Measurements from ENCODE around the gene GRK2. TPM values are rescaled to one million over a fixed set of nuclear protein-coding genes. Genes with fewer than 3 reads are reported as not detected.

GRK2 gene
- total and polyA plus RNA-seq, 12 donors, result 34.2 to 65.0 (median 45.5) TPM

DNA sequence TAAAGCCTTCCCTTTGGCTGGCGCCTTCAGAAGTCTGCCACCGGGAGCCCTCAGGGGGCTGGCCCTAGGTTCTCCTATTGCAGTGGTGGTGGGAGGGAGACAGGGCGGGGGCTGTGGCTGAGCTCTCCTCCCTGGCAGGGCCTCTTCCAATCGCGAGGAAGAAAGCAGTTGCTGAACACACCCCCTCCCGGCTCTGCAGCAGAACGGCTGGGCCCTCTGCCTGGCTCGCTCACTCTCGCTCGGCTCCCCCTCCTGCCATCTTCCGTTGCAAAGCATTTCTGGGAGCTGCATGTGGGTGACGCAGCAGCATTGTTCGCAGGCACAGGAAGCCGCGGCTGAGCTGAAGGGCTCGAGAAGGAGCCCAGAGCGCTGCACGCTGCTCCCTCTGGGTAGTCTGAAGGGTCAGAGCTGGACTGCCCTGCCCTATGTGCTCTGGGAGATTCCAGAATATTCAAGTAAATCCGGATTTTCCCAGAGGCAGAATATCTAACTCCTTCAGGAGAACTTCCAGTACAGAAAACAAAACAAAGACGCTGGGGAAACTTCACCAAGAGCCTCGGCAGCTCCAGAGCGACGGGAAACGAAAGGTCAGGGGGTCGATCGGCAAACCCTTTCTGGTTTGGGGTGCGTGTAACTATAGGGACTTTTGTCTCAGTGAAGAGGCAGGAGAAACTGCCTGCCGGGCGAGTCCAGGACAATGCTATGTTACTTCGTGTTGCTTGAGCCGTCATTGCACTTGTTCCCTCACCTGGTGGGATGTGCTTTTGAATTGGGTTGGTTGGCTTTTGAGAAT is 26.3 kb upstream of the GRK2 start:
- peaks cover 15 to 55% (median 49%) of the 10 kb centered on the region in 9 donors for H3K4me1 ChIP-seq

DNA sequence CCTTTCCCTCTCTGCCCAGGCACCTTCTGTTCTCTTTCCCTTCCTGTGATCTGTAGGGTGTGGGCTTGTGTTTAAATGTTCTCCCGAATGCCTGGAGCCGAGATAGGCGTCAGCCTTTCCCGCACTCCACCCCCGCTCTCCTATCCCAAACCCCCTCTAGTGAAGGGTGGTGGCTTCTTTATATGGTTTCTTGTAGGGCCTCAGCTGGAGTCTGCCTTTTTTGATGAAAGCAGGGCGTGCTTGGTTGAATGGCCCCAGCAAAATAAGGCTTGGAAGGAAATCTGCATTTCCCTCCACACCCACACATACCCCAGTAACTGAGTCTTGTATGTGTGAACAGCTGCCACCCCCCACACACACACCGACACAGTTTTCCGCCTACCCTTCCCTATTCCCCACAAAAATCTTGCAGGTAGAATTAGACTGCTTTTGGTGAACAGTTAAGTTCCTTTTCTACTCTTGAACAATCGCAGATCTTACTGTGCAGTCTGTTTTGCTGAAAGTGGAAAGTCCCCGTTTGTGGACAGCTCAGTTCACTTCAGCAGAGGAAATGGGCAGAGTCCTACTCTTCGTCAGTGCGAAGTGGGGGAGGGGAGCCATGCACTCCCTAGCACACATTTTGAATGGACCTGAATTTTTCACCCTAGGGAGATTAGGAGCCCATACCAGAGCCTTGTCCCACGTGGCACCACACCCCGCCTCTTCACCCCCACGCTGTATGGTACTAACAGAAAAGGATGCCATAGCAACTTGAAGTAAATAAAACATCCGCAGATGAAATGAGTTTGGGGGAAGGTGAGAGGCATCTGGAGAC is 25.5 kb upstream of the GRK2 start:
- TF ChIP-seq, protein P1, sequence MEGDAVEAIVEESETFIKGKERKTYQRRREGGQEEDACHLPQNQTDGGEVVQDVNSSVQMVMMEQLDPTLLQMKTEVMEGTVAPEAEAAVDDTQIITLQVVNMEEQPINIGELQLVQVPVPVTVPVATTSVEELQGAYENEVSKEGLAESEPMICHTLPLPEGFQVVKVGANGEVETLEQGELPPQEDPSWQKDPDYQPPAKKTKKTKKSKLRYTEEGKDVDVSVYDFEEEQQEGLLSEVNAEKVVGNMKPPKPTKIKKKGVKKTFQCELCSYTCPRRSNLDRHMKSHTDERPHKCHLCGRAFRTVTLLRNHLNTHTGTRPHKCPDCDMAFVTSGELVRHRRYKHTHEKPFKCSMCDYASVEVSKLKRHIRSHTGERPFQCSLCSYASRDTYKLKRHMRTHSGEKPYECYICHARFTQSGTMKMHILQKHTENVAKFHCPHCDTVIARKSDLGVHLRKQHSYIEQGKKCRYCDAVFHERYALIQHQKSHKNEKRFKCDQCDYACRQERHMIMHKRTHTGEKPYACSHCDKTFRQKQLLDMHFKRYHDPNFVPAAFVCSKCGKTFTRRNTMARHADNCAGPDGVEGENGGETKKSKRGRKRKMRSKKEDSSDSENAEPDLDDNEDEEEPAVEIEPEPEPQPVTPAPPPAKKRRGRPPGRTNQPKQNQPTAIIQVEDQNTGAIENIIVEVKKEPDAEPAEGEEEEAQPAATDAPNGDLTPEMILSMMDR (IDR thresholded peaks at IDR 0.05), result no peak
- ATAC-seq (peak; percentile 15 to 63 (median 42)), DNase-seq (peak; percentile 42 to 71)
- H3K4me3 ChIP-seq, result peak overlapping the region; percentile 57 to 85 (median 69)
- no peaks in the 10 kb centered on the region for H3K9me3 ChIP-seq
- intact Hi-C loops (cut with DNase I), result no loop called here
- no peaks in the 10 kb centered on the region for H3K27me3 ChIP-seq
- H3K4me1 ChIP-seq, result peaks cover 15 to 55% (median 49%) of the 10 kb centered on the region in 9 donors
- 1% methylated on average over 16 of the region's 16 CpGs for WGBS, 2 donors
- H3K27ac ChIP-seq, result peak overlapping the region; percentile 71 to 98 (median 95)
- peaks cover 0 to 56% (median 32%) of the 10 kb centered on the region in 9 donors for H3K36me3 ChIP-seq

More for the DNA sequence above, 26.3 kb upstream of the GRK2 start:
- peak; percentile 94 to 98 for DNase-seq
- no peaks in the 10 kb centered on the region for H3K27me3 ChIP-seq
- H3K27ac ChIP-seq, result peak overlapping the region; percentile 71 to 98 (median 95)
- peaks cover 0 to 56% (median 24%) of the 10 kb centered on the region in 9 donors for H3K36me3 ChIP-seq
- peak overlapping the region; percentile 57 to 85 (median 69) for H3K4me3 ChIP-seq
- TF ChIP-seq, protein P1 (IDR thresholded peaks at IDR 0.05), result peak in 4 of 9 donors; percentile 12 to 41 (median 22)
- intact Hi-C loops (cut with DNase I), result loop anchor here in 1 of 10 donors (1.0 kb wide), 1 partner anchor 186 kb away; no protein-coding TSS in a partner anchor
- peak; percentile 97 to 99 (median 98) for ATAC-seq
- H3K9me3 ChIP-seq, result no peaks in the 10 kb centered on the region
- 0 to 1% methylated on average over 31 of the region's 31 CpGs for WGBS, 2 donors

DNA sequence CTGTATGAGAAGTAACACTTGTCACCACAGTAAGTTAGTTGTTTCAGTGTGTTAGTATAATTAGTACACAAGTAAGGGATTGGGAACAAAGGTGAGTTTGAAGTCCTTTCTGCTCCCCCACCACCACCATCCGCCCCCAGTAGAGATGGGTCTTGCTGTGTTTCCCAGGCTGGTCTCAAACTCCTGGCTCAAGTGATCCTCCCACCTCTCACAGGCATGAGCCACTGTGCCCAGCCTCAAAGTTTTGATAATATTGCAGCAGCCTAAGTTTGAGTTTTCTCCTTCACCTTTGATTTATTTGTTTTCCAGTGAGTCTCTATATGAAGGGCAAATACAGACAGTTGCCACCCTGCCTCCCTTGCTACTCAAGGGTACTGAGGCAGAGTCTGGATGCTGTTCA is 23.7 kb upstream of the GRK2 start:
- TF ChIP-seq, protein P1 (IDR thresholded peaks at IDR 0.05), result no peak
- peak overlapping the region in 5 of 10 donors; percentile 1 to 85 (median 63) for H3K4me3 ChIP-seq

DNA sequence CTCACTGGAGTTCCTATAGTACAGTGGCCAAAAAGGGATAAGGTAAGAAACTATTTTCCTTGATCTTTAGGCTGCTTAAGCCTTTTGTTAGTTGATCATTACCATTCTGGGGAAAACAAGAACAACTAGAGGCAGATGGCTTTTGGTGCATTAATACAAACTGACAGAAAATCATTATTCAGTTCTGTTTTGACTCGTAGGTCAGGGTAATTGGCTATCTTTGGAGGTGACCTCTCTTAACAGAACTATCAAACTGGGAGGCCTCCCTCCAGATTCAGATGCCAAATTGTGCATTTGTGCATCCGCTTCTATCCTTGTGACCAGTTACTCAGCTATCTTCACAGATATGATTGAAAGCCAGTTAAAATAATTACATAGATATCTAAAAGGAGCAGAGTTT is 23.2 kb upstream of the GRK2 start:
- no peak for ATAC-seq
- Histone ChIP-seq H3K4me1 (peaks cover 15 to 58% (median 55%) of the 10 kb centered on the region in 9 donors), H3K9me3 (no peaks in the 10 kb centered on the region), H3K36me3 (peaks cover 0 to 59% (median 52%) of the 10 kb centered on the region in 9 donors), H3K27ac (peak overlapping the region in 2 of 10 donors; percentile 32 to 49), H3K27me3 (no peaks in the 10 kb centered on the region), H3K4me3 (no peak overlapping the region)
- TF ChIP-seq, protein P1 (IDR thresholded peaks at IDR 0.05), result no peak
- no peak for DNase-seq
- intact Hi-C loops (cut with DNase I), result no loop called here
- WGBS, 2 donors, result 59 to 60% methylated on average over 2 of the region's 2 CpGs

More for the DNA sequence above, 23.7 kb upstream of the GRK2 start:
- Histone ChIP-seq H3K36me3 (peaks cover 0 to 57% (median 47%) of the 10 kb centered on the region in 9 donors), H3K27ac (peak overlapping the region in 3 of 10 donors; percentile 32 to 96 (median 49)), H3K4me1 (peaks cover 15 to 55% (median 50%) of the 10 kb centered on the region in 9 donors), H3K27me3 (no peaks in the 10 kb centered on the region), H3K9me3 (no peaks in the 10 kb centered on the region)
- 81 to 86% methylated on average over 1 of the region's 1 CpG for WGBS, 2 donors
- no peak for ATAC-seq
- intact Hi-C loops (cut with DNase I), result no loop called here
- DNase-seq, result no peak
